Measurements from ENCODE around the gene UTS2R.

GRCh38 chr17:82325286-82326180 is 46.0 kb upstream of the UTS2R start:
- TF ChIP-seq CTCF (IDR thresholded peaks at IDR 0.05) (no peak), EZH2phosphoT487 (IDR thresholded peaks at IDR 0.05) (no peak)
